Measurements from ENCODE around the gene NMD3. TPM values are rescaled to one million over a fixed set of nuclear protein-coding genes. Genes with fewer than 3 reads are reported as not detected.
A peak's percentile ranks its signal among the peaks of the same experiment; 100 is the strongest.

NMD3 gene
- total and polyA plus RNA-seq, 9 of the 15 experiments (the other 6 are each of a cell fraction or from before 2014, with no cell fraction given) = 63.5 to 178 (median 111) TPM

GRCh38 chr3:161266731-161267150, 45.6 kb downstream of the NMD3 start:
- Histone ChIP-seq H3K9me3 (replicated peaks; ENCODE audit: control insufficient read depth, insufficient read depth, low read depth, low read length) (0 out of 2 replicates have a peak, but pooled peaks cover 2% of the 10 kb centered on the region), H3K27ac (ENCODE audit: extremely low read depth, low read depth, low read length) (no peak overlapping the region), H3K4me3 (no peak overlapping the region), H3K4me1 (replicated peaks in 1 of 2; ENCODE audit: control insufficient read depth in 2 of 2, insufficient read depth in 2 of 2, low read length in 2 of 2) (no peaks in the 10 kb centered on the region), H2AFZ (ENCODE audit: low read depth, low read length) (no peak overlapping the region), H3K4me2 (ENCODE audit: insufficient read depth, low read length) (no peak overlapping the region), H3K79me2 (ENCODE audit: control insufficient read depth, insufficient read depth, low read length) (no peaks in the 10 kb centered on the region), H4K20me1 (replicated peaks; ENCODE audit: control insufficient read depth, insufficient read depth, low read length) (no peaks in the 10 kb centered on the region), H3K9ac (ENCODE audit: insufficient read depth in 1 of 2, low read depth in 2 of 2, low read length in 2 of 2) (no peak overlapping the region), H3K27me3 (ENCODE audit: control insufficient read depth in 2 of 2, insufficient read depth in 2 of 2, low read length in 2 of 2) (no peaks in the 10 kb centered on the region), H3K9me1 (ENCODE audit: control insufficient read depth, insufficient read depth, low read length) (no peaks in the 10 kb centered on the region), H3K36me3 (ENCODE audit: control insufficient read depth, insufficient read depth, low read length) (peaks cover 5% of the 10 kb centered on the region; the same call in 1 of the 3 replicates)
- no TSS peak for BruUV-seq (replicated peaks)
- ATAC-seq = no peak
- TF ChIP-seq POLR2B (IDR thresholded peaks at IDR 0.05; ENCODE audit: low read depth, partially characterized antibody) = no peak
- TF ChIP-seq MTA1 (IDR thresholded peaks at IDR 0.05; ENCODE audit: borderline replicate concordance) = no peak
- TF ChIP-seq CEBPG (CRISPR knock-in tag; IDR thresholded peaks at IDR 0.05) = no peak
- TF ChIP-seq CEBPG (tag; conservative IDR thresholded peaks at IDR 0.05 in 1 of 2, IDR thresholded peaks at IDR 0.05 in 1 of 2) = peak in 1 of 2 experiments; percentile 62; a peak in 2 of 4 replicates
- TF ChIP-seq ATF3 (IDR thresholded peaks at IDR 0.05) = 0 out of 2 replicates have a peak, but pooled peaks have one; percentile 30
- TF ChIP-seq ATF3 (CRISPR knock-in tag; conservative IDR thresholded peaks at IDR 0.05) = no peak
- no peak for DNase-seq (ENCODE audit: extremely low read depth in 1 of 4, low spot score in 3 of 4)
- ChIA-PET POLR2A (no interaction called here), CTCF (ENCODE audit: low intra/inter-chr PET ratio) (no interaction called here)
- 20% methylated on average over 1 of the region's 1 CpG for WGBS (ENCODE audit: insufficient coverage, low coverage, missing lambda C conversion rate)
- in situ Hi-C loops (cut with MboI) = no loop called here
- FAIRE-seq = no peak
- intact Hi-C loops (cut with micrococcal nuclease) = no loop called here
